DOHH2 (cell line): ENCODE measurements around the gene S100A10.
A peak's percentile ranks its signal among the peaks of the same experiment; 100 is the strongest.

ENCODE experiments used
- H3F3A ChIP-seq: fragments of 200-600 bp; sonication (generic), shearing (Covaris generic); 2 replicates; pipeline ENCODE4 v1.6.0; 2016; ENCODE audit warnings: antibody characterized with exemption, mild to moderate bottlenecking; ENCODE audit not compliant: control insufficient read depth, insufficient read depth
- H3K27ac ChIP-seq: fragments of 200-600 bp; sonication (generic); 2 replicates; pipeline ENCODE4 v1.5.1; 2014; ENCODE audit warnings: low read depth, mild to moderate bottlenecking, low read length, moderate library complexity
- H3K27me3 ChIP-seq: fragments of 200-600 bp; sonication (generic); 2 replicates; pipeline ENCODE4 v1.6.1; 2014; ENCODE audit warnings: mild to moderate bottlenecking, low read length, mixed read lengths; ENCODE audit not compliant: control insufficient read depth
- H3K36me3 ChIP-seq: fragments of 200-600 bp; sonication (generic); 2 replicates; pipeline ENCODE4 v1.6.1; 2014; ENCODE audit warnings: mild to moderate bottlenecking, low read length, moderate library complexity, mixed read lengths; ENCODE audit not compliant: control insufficient read depth
- H3K4me1 ChIP-seq: fragments of 200-600 bp; sonication (generic); 2 replicates; pipeline ENCODE4 v1.6.1; 2014; ENCODE audit warnings: mild to moderate bottlenecking, low read length, mixed read lengths; ENCODE audit not compliant: control insufficient read depth
- H3K4me2 ChIP-seq: fragments of 200-600 bp; sonication (generic); 2 replicates; pipeline ENCODE4 v1.6.0; 2014; ENCODE audit warnings: mild to moderate bottlenecking, low read length, moderate library complexity
- H3K4me3 ChIP-seq: fragments of 200-600 bp; sonication (generic); 2 replicates; pipeline ENCODE4 v1.5.1; 2014; ENCODE audit warnings: mild to moderate bottlenecking, low read length, mixed read lengths
- H3K79me2 ChIP-seq: fragments of 200-600 bp; sonication (generic); 2 replicates; pipeline ENCODE4 v1.6.1; 2014; ENCODE audit warnings: mild to moderate bottlenecking, low read length, mixed read lengths; ENCODE audit not compliant: control insufficient read depth
- H3K9me2 ChIP-seq: fragments of 200-600 bp; sonication (generic); replicated peaks from 2 replicates; pipeline ENCODE4 v1.6.1; 2014; ENCODE audit warnings: mild to moderate bottlenecking, low read length, mixed read lengths; ENCODE audit not compliant: control insufficient read depth
- H3K9me3 ChIP-seq: fragments of 200-600 bp; sonication (generic); 2 replicates; pipeline ENCODE4 v1.6.1; 2014; ENCODE audit warnings: antibody characterized with exemption, low read length, mixed read lengths; ENCODE audit not compliant: control insufficient read depth, insufficient read depth
- H4K20me1 ChIP-seq: fragments of 200-600 bp; sonication (generic); 2 replicates; pipeline ENCODE4 v1.6.0; 2014; ENCODE audit warnings: low read depth, mild to moderate bottlenecking, antibody characterized with exemption, low read length, moderate library complexity; ENCODE audit not compliant: control insufficient read depth, insufficient read depth
- CTCF ChIP-seq: fragments of 200-600 bp; sonication (generic); IDR thresholded peaks from one replicate; pipeline ENCODE4 v1.5.1; 2014; ENCODE audit warnings: antibody characterized with exemption, mild to moderate bottlenecking, low read depth, low read length; ENCODE audit not compliant: poor library complexity, severe bottlenecking
- EZH2phosphoT487 ChIP-seq: fragments of 200-600 bp; sonication (generic); IDR thresholded peaks from 2 replicates; pipeline ENCODE4 v1.6.1; 2017; ENCODE audit warnings: borderline replicate concordance, mild to moderate bottlenecking, antibody characterized with exemption, low read length, moderate library complexity, mixed read lengths

S100A10 gene

GRCh38 chr1:151948506-151948905, 45.2 kb downstream of the S100A10 start:
- no peak overlapping the region for H3K27ac ChIP-seq
- no peak overlapping the region for H3K4me2 ChIP-seq
- no peaks in the 10 kb centered on the region for H3K27me3 ChIP-seq
- peaks cover 5% of the 10 kb centered on the region for H3F3A ChIP-seq
- H3K4me3 ChIP-seq, result no peak overlapping the region
- H3K4me1 ChIP-seq, result peaks cover 80% of the 10 kb centered on the region
- no peaks in the 10 kb centered on the region; the same call in 1 of the 2 replicates for H3K79me2 ChIP-seq
- TF ChIP-seq CTCF, result no peak
- no peak for TF ChIP-seq EZH2phosphoT487
- no peaks in the 10 kb centered on the region for H3K9me3 ChIP-seq
- no peaks in the 10 kb centered on the region for H3K9me2 ChIP-seq
- H4K20me1 ChIP-seq, result no peaks in the 10 kb centered on the region
- H3K36me3 ChIP-seq, result no peaks in the 10 kb centered on the region

- no peaks in the 10 kb centered on the region for H3F3A ChIP-seq
- H3K4me2 ChIP-seq, result no peak overlapping the region
- no peak overlapping the region for H3K4me3 ChIP-seq
- H3K36me3 ChIP-seq, result no peaks in the 10 kb centered on the region
- no peaks in the 10 kb centered on the region for H3K79me2 ChIP-seq
- no peaks in the 10 kb centered on the region for H3K9me3 ChIP-seq
- no peaks in the 10 kb centered on the region for H3K9me2 ChIP-seq
- TF ChIP-seq CTCF (no peak), EZH2phosphoT487 (no peak)
- no peaks in the 10 kb centered on the region for H4K20me1 ChIP-seq
- H3K27me3 ChIP-seq, result no peaks in the 10 kb centered on the region
- no peak overlapping the region for H3K27ac ChIP-seq
- peaks cover 80% of the 10 kb centered on the region for H3K4me1 ChIP-seq
Measured at GRCh38 chr1:151947140-151947539, 46.5 kb downstream of the S100A10 start.

- Histone ChIP-seq H3K4me3 (peak overlapping the region; percentile 14), H3K9me3 (no peaks in the 10 kb centered on the region), H3K36me3 (no peaks in the 10 kb centered on the region), H3K9me2 (no peaks in the 10 kb centered on the region), H3K79me2 (no peaks in the 10 kb centered on the region), H4K20me1 (no peaks in the 10 kb centered on the region), H3K4me1 (peaks cover 80% of the 10 kb centered on the region), H3K27me3 (no peaks in the 10 kb centered on the region), H3F3A (no peaks in the 10 kb centered on the region), H3K4me2 (peak overlapping the region; percentile 49), H3K27ac (no peak overlapping the region; the same call in 1 of the 2 replicates)
- TF ChIP-seq EZH2phosphoT487, result no peak
- no peak for TF ChIP-seq CTCF
Measured at GRCh38 chr1:151945725-151946722, 47.6 kb downstream of the S100A10 start.
